Neural progenitor cell (in vitro differentiated cells): ENCODE data around the gene PRKCH.

Experiments
- CTCF ChIP-seq: fragments of 200-600 bp; sonication (generic); IDR thresholded peaks from 2 replicates; pipeline ENCODE4 v1.5.1; 2017; ENCODE audit warnings: antibody characterized with exemption, mild to moderate bottlenecking
- EZH2 ChIP-seq: fragments of 200-600 bp; sonication (generic); IDR thresholded peaks from 2 replicates; pipeline ENCODE4 v1.6.1; 2017; ENCODE audit warnings: antibody characterized with exemption, mild to moderate bottlenecking, moderate library complexity

GRCh38 chr14:61535032-61535431, 213.7 kb downstream of the PRKCH start:
- no peak for TF ChIP-seq CTCF
- no peak for TF ChIP-seq EZH2
